GM12872 (cell line): ENCODE results near the gene TVP23A.

Experiments used
- CTCF ChIP-seq: IDR thresholded peaks from 3 replicates; pipeline ENCODE4 v1.5.1; 2011; ENCODE audit warnings: low read depth, mild to moderate bottlenecking, low read length, moderate library complexity; ENCODE audit not compliant: insufficient read depth

The TVP23A gene

GRCh38 chr16:10751291-10751697, 67.3 kb downstream of the TVP23A start:
- TF ChIP-seq CTCF, result 0 out of 3 replicates have a peak, but pooled peaks have one; percentile 29

GRCh38 chr16:10750793-10751192, 67.8 kb downstream of the TVP23A start:
- TF ChIP-seq CTCF, result no peak

- no peak for TF ChIP-seq CTCF
These were observed 72.8 kb downstream of the TVP23A start for GRCh38 chr16:10745841-10746240.

GRCh38 chr16:10744370-10745030, 74.1 kb downstream of the TVP23A start:
- no peak for TF ChIP-seq CTCF

- no peak for TF ChIP-seq CTCF
These were observed 74.8 kb downstream of the TVP23A start, which contains the start of gene NUBP1 for GRCh38 chr16:10743610-10744369. TSS of gene NUBP1 (plus strand) at chr16:10743842. CDS start at chr16:10743864, 22 bp downstream.

GRCh38 chr16:10743227-10743609, 75.4 kb downstream of the TVP23A start:
- no peak for TF ChIP-seq CTCF

- no peak for TF ChIP-seq CTCF
These were observed 76.8 kb downstream of the TVP23A start for GRCh38 chr16:10741844-10742243.
